NT2/D1 (cell line): ENCODE results near the gene PRKN.

Source experiments
- SUZ12 ChIP-seq: IDR thresholded peaks from 2 replicates; pipeline ENCODE4 v1.6.1; 2011; ENCODE audit not compliant: insufficient read length, insufficient read depth; ENCODE audit errors: extremely low read depth
- YY1 ChIP-seq: IDR thresholded peaks from 2 replicates; pipeline ENCODE4 v1.6.1; 2011; ENCODE audit not compliant: insufficient read length, insufficient read depth
- ZNF274 ChIP-seq: IDR thresholded peaks from 2 replicates; pipeline ENCODE4 v1.6.1; 2011; ENCODE audit warnings: mild to moderate bottlenecking, low read depth, low read length

GRCh38 chr6:162602759-162603158 lies 124.8 kb downstream of the PRKN start:
- TF ChIP-seq SUZ12 (no peak), ZNF274 (no peak), YY1 (no peak)
